Epithelial cell of esophagus (primary cell): ENCODE results near the gene MGST3.
A peak's percentile ranks its signal among the peaks of the same experiment; 100 is the strongest.

Source experiments
- DNase-seq: peaks from one replicate; pipeline ENCODE4 v3.0.0; 2010; ENCODE audit warnings: low read depth
- H3K4me3 ChIP-seq: 2 replicates; pipeline ENCODE4 v1.5.1; 2011; ENCODE audit warnings: mild to moderate bottlenecking, low read length, control low read depth
- CTCF ChIP-seq: IDR thresholded peaks from 2 replicates; pipeline ENCODE4 v1.5.1; 2011; ENCODE audit warnings: low read depth, mild to moderate bottlenecking, low read length, control low read depth, inconsistent platforms; ENCODE audit not compliant: insufficient read depth; ENCODE audit errors: missing control alignments

MGST3 gene

GRCh38 chr1:165629848-165630628 lies 996 bp upstream of the MGST3 start:
- no peak for DNase-seq
- no peak for TF ChIP-seq CTCF
- peak overlapping the region; percentile 82 for H3K4me3 ChIP-seq

- DNase-seq, result peak; percentile 82
- peak overlapping the region; percentile 82 for H3K4me3 ChIP-seq
- peak; percentile 9 for TF ChIP-seq CTCF
These were observed 513 bp downstream of the MGST3 start for GRCh38 chr1:165631342-165632151.

DNA sequence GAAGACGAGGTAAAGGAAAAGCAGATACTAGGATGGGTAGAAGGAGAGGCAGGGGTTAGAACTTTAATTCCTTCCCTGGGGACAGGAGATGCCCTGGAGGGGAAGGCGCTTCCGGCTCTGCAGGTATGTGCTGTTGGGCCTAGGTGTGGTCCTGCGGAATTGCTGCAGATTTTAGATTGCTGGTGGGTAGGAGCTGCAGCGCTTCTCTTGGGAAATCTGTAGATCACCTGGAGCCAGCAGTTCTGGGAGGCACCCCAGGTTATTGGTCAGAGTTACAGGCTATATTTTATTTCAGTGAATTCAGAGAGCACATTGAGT lies 1.1 kb downstream of the MGST3 start:
- peak overlapping the region; percentile 82 for H3K4me3 ChIP-seq
- no peak for TF ChIP-seq CTCF
- DNase-seq, result no peak

- DNase-seq, result no peak
- H3K4me3 ChIP-seq, result peak overlapping the region; percentile 82
- no peak for TF ChIP-seq CTCF
These were observed 1.5 kb downstream of the MGST3 start for GRCh38 chr1:165632491-165632890.

DNA sequence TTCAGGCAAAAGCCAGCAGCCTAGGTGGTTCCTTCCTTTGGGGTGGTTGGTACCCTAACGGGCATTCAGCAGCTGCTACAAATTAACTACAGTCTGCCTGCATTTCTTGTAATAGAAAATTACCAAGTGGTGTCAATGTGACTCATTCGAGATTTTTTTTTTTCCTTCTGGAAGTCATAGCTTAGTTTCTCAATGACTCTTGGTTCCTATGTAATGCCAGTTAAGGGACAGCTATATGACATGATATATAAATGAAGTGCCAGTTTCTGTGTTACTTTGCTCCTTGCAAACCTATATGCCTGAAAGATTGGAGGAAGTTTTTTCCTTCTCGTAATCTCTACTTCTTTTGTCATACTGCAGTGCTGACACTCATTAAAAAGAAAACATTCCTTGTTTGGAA lies 2.6 kb downstream of the MGST3 start:
- no peak overlapping the region for H3K4me3 ChIP-seq
- no peak for TF ChIP-seq CTCF
- DNase-seq, result peak; percentile 55

- H3K4me3 ChIP-seq, result no peak overlapping the region
- DNase-seq, result no peak
- no peak for TF ChIP-seq CTCF
These were observed 3.3 kb downstream of the MGST3 start for GRCh38 chr1:165634154-165634921.
